CD14-positive monocyte (primary cell): Measurements from ENCODE around the gene PWWP2A. TPM values are rescaled to one million over a fixed set of nuclear protein-coding genes. Genes with fewer than 3 reads are reported as not detected.

ENCODE experiments used
- DNase-seq, 3 donors: peaks; one replicate each; pipeline ENCODE4 v3.0.0-alpha.2; 2011 to 2022
- H2AFZ ChIP-seq: 2 replicates; pipeline ENCODE4 v1.6.0; 2012; ENCODE audit warnings: mild to moderate bottlenecking, low read depth, low read length, inconsistent platforms; ENCODE audit not compliant: insufficient read depth, poor library complexity, severe bottlenecking
- H3K27ac ChIP-seq, 2 donors: 1 replicate in 1 of 2; 2 replicates in 1 of 2; pipeline ENCODE4 v1.5.1; 2012 to 2013; ENCODE audit warnings: low read length in 2 of 2, control low read depth in 1 of 2, inconsistent platforms in 1 of 2, low read depth in 1 of 2, mild to moderate bottlenecking in 1 of 2
- H3K27me3 ChIP-seq, 2 donors: one replicate each; pipeline versions ENCODE4 v1.6.0 to v1.6.1; 2011 to 2013; ENCODE audit warnings: low read length in 2 of 2; ENCODE audit not compliant: control insufficient read depth in 2 of 2, insufficient read depth in 2 of 2
- H3K36me3 ChIP-seq, 2 donors: replicated peaks in 1 of 2; 1 replicate in 1 of 2; 2 replicates in 1 of 2; pipeline versions ENCODE4 v1.5.1 to v1.6.1; 2012 to 2013; ENCODE audit warnings: low read length in 2 of 2, control low read depth in 1 of 2, inconsistent platforms in 1 of 2, mild to moderate bottlenecking in 1 of 2; ENCODE audit not compliant: insufficient read depth in 2 of 2, control insufficient read depth in 1 of 2
- H3K4me1 ChIP-seq, 2 donors: 1 replicate in 1 of 2; 2 replicates in 1 of 2; pipeline versions ENCODE4 v1.5.1 to v1.6.1; 2012 to 2013; ENCODE audit warnings: low read length in 2 of 2, control low read depth in 1 of 2, inconsistent platforms in 1 of 2, mild to moderate bottlenecking in 1 of 2, moderate library complexity in 1 of 2; ENCODE audit not compliant: insufficient read depth in 2 of 2, control insufficient read depth in 1 of 2
- H3K4me2 ChIP-seq: replicated peaks from 2 replicates; pipeline ENCODE3; 2012; ENCODE audit warnings: low read length, moderate library complexity, mild to moderate bottlenecking; ENCODE audit not compliant: poor library complexity, severe bottlenecking; ENCODE audit errors: extremely low read depth
- H3K4me3 ChIP-seq, 3 experiments: fragments of 200-600 bp in 1 of 3; sonication (generic) in 1 of 3; replicated peaks in 1 of 3; 1 replicate in 2 of 3; 2 replicates in 1 of 3; pipeline ENCODE4 v1.5.1; 2011 to 2013; ENCODE audit warnings: low read length in 3 of 3, mild to moderate bottlenecking in 3 of 3, control low read depth in 2 of 3, low read depth in 2 of 3, inconsistent platforms in 1 of 3, moderate library complexity in 1 of 3
- H3K79me2 ChIP-seq: 2 replicates; pipeline ENCODE4 v1.6.0; 2012; ENCODE audit warnings: mild to moderate bottlenecking, control low read depth, inconsistent platforms, low read length, moderate library complexity; ENCODE audit not compliant: insufficient read depth
- H3K9ac ChIP-seq: 2 replicates; pipeline ENCODE4 v1.6.0; 2017; ENCODE audit warnings: low read length, mild to moderate bottlenecking; ENCODE audit not compliant: insufficient read depth, poor library complexity, severe bottlenecking
- H3K9me3 ChIP-seq, 2 donors: replicated peaks in 1 of 2; 1 replicate in 1 of 2; 2 replicates in 1 of 2; pipeline versions ENCODE4 v1.5.1 to v1.6.1; 2012 to 2013; ENCODE audit warnings: low read length in 2 of 2, control low read depth in 1 of 2; ENCODE audit not compliant: control insufficient read depth in 1 of 2, insufficient read depth in 1 of 2
- H4K20me1 ChIP-seq: 2 replicates; pipeline ENCODE4 v1.6.0; 2012; ENCODE audit warnings: mild to moderate bottlenecking, low read length, control low read depth, moderate library complexity; ENCODE audit not compliant: insufficient read depth
- H3K27ac Mint-ChIP-seq, 7 donors: one replicate each; pipeline ENCODE4 v1.8.0; 2020; ENCODE audit warnings: mild to moderate bottlenecking in 7 of 7, mixed read lengths in 7 of 7, moderate library complexity in 6 of 7, inconsistent platforms in 2 of 7
- H3K27me3 Mint-ChIP-seq, 3 donors: one replicate each; pipeline ENCODE4 v1.8.0; 2021 to 2022; ENCODE audit warnings: low read depth in 3 of 3, mild to moderate bottlenecking in 3 of 3, mixed read lengths in 3 of 3, moderate library complexity in 3 of 3, inconsistent platforms in 1 of 3
- H3K36me3 Mint-ChIP-seq, 2 donors: one replicate each; pipeline ENCODE4 v1.8.0; 2020; ENCODE audit warnings: mixed read lengths in 2 of 2, inconsistent platforms in 1 of 2, mild to moderate bottlenecking in 1 of 2
- H3K4me1 Mint-ChIP-seq: one replicate; pipeline ENCODE4 v1.8.0; 2020; ENCODE audit warnings: mild to moderate bottlenecking, mixed read lengths
- H3K4me3 Mint-ChIP-seq, 2 donors: one replicate each; pipeline ENCODE4 v1.8.0; 2020; ENCODE audit warnings: mild to moderate bottlenecking in 2 of 2, mixed read lengths in 2 of 2, moderate library complexity in 1 of 2
- H3K9me3 Mint-ChIP-seq, 7 donors: one replicate each; pipeline ENCODE4 v1.8.0; 2020 to 2022; ENCODE audit warnings: mixed read lengths in 7 of 7, mild to moderate bottlenecking in 6 of 7, moderate library complexity in 6 of 7, inconsistent platforms in 2 of 7
- CTCF ChIP-seq: fragments of 200-600 bp; IDR thresholded peaks from one replicate; pipeline ENCODE4 v1.8.0; 2022; ENCODE audit warnings: antibody characterized with exemption, mild to moderate bottlenecking
- WGBS: methylation state at CpG from one replicate; pipeline ENCODE4 v1.1.5; 2013; ENCODE audit warnings: missing lambda C conversion rate; ENCODE audit not compliant: insufficient coverage; 5-methylcytosine and 5-hydroxymethylcytosine counted together
- intact Hi-C, 2 donors: fragments of 100-400 bp; cut with micrococcal nuclease; formaldehyde crosslinking; loops; one replicate each; pipeline versions ENCODE4 v1.15.0 to v1.15.1; 2023
- polyA plus RNA-seq, 3 donors: library from polyadenylated mRNA; depleted of rRNA in 1 of 3; unstranded in 2 of 3; stranded (reverse) in 1 of 3; fragments of 300-500 nt in 2 of 3; fragments of >200 nt in 1 of 3; fragmentation: Illumina TruSeq in 2 of 3; gene quantifications; 1 replicate in 2 of 3; 2 replicates in 1 of 3; pipeline ENCODE4 v1.2.3, GENCODE V29; 2012 to 2021

Gene PWWP2A
- polyA plus RNA-seq, 3 donors = 18.8 to 21.6 (median 18.9) TPM

- H3K36me3 ChIP-seq = no peaks in the 10 kb centered on the region
- no peaks in the 10 kb centered on the region for H3K9me3 Mint-ChIP-seq
- no peaks in the 10 kb centered on the region for H3K9me3 ChIP-seq
- no peak overlapping the region for H3K4me2 ChIP-seq
- TF ChIP-seq CTCF = no peak
- peaks cover 0 to 2% (median 0%) of the 10 kb centered on the region in 3 donors for H3K27me3 Mint-ChIP-seq
- H3K27ac ChIP-seq = no peak overlapping the region
- H3K36me3 Mint-ChIP-seq = no peaks in the 10 kb centered on the region
- H3K9ac ChIP-seq = no peak overlapping the region
- no peaks in the 10 kb centered on the region for H3K79me2 ChIP-seq
- H3K27me3 ChIP-seq = no peaks in the 10 kb centered on the region
- no peaks in the 10 kb centered on the region for H4K20me1 ChIP-seq
- no peak overlapping the region for H3K4me3 Mint-ChIP-seq
- WGBS = no CpG with 5 or more reads among the region's 1 CpG
- DNase-seq = no peak
- no peaks in the 10 kb centered on the region for H3K4me1 ChIP-seq
- no peak overlapping the region for H3K27ac Mint-ChIP-seq
- H2AFZ ChIP-seq = no peak overlapping the region
- peaks cover 2% of the 10 kb centered on the region for H3K4me1 Mint-ChIP-seq
- intact Hi-C loops = no loop called here
- no peak overlapping the region for H3K4me3 ChIP-seq
These were observed 15.1 kb upstream of the PWWP2A start for GRCh38 chr5:160134332-160134731.

DNA sequence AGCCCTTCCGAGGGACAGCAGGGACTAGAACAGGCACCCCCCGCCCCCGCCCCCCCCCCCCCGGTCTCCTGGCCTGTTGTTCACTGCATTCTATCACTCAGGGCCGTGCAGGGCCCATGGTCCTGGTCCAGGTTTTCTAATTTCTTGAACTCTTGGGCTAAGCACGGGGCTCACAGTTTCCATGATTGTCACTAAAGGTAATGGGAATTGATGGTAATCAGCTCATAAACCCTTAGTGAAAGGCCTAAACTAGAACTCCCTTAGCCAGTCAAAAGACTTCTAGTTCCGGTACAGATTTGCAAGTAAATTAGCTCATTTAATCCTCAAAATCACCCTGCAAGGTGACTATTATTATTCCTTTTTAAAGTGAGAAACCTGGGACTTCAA, 14.7 kb upstream of the PWWP2A start:
- Histone ChIP-seq H3K36me3 (no peaks in the 10 kb centered on the region), H2AFZ (no peak overlapping the region), H3K4me1 (no peaks in the 10 kb centered on the region), H3K9me3 (no peaks in the 10 kb centered on the region), H3K9ac (no peak overlapping the region), H3K4me2 (no peak overlapping the region), H3K79me2 (no peaks in the 10 kb centered on the region), H4K20me1 (no peaks in the 10 kb centered on the region), H3K27me3 (no peaks in the 10 kb centered on the region), H3K27ac (no peak overlapping the region), H3K4me3 (no peak overlapping the region)
- WGBS = no CpG with 5 or more reads among the region's 7 CpGs
- Mint-ChIP-seq H3K4me3 (no peak overlapping the region), H3K4me1 (peaks cover 2% of the 10 kb centered on the region), H3K27me3 (peaks cover 0 to 2% (median 0%) of the 10 kb centered on the region in 3 donors), H3K36me3 (no peaks in the 10 kb centered on the region), H3K27ac (no peak overlapping the region), H3K9me3 (peaks cover 0 to 3% (median 0%) of the 10 kb centered on the region in 7 donors)
- no peak for DNase-seq
- TF ChIP-seq CTCF = no peak
- intact Hi-C loops = no loop called here
